ENCODE results near the gene TP53RK. TPM values are rescaled to one million over a fixed set of nuclear protein-coding genes. Genes with fewer than 3 reads are reported as not detected.
A peak's percentile ranks its signal among the peaks of the same experiment; 100 is the strongest.

TP53RK gene
- polyA plus RNA-seq, 1 donor from 2014 or later: 22.7 TPM

DNA sequence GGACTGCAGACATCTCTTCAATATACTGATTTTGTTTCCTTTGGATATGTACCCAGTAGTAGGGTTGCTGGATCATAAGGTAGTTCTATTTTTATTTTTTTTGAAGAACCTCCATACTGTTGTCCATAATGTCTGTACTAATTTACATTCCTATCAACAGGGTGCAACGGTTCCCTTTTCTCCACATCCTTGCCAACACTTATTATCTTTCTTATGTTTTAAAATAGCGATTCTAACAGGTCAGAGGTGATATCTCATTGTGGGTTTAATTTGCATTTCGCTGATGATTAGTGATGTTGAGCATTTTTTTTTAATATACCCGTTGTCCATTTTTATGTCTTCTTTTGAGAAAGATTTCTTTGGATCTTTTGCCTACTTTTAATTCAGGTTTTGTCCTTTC, 2.0 kb upstream of the TP53RK start:
- Histone ChIP-seq H3K9me2 (ENCODE audit: insufficient read depth, low read length) (no peaks in the 10 kb centered on the region), H3K9me3 (ENCODE audit: low read length) (no peaks in the 10 kb centered on the region), H3K79me2 (replicated peaks; ENCODE audit: insufficient read depth, low read length) (peaks cover 25% of the 10 kb centered on the region), H2AFZ (ENCODE audit: low read depth, low read length) (no peak overlapping the region), H4K20me1 (ENCODE audit: insufficient read depth) (no peaks in the 10 kb centered on the region), H3F3A (ENCODE audit: insufficient read depth, low read length, poor library complexity, severe bottlenecking) (peaks cover 6% of the 10 kb centered on the region), H3K27ac (ENCODE audit: low read length) (no peak overlapping the region), H3K4me3 (ENCODE audit: low read length) (no peak overlapping the region), H3K4me2 (ENCODE audit: low read length) (no peak overlapping the region), H3K9ac (ENCODE audit: low read length) (no peak overlapping the region), H3K36me3 (ENCODE audit: insufficient read depth, low read length) (no peaks in the 10 kb centered on the region), H3K27me3 (ENCODE audit: insufficient read depth, low read depth, low read length) (no peaks in the 10 kb centered on the region)
- TF ChIP-seq MXI1 (conservative IDR thresholded peaks at IDR 0.05; ENCODE audit: poor library complexity, severe bottlenecking): no peak
- TF ChIP-seq, protein P1, sequence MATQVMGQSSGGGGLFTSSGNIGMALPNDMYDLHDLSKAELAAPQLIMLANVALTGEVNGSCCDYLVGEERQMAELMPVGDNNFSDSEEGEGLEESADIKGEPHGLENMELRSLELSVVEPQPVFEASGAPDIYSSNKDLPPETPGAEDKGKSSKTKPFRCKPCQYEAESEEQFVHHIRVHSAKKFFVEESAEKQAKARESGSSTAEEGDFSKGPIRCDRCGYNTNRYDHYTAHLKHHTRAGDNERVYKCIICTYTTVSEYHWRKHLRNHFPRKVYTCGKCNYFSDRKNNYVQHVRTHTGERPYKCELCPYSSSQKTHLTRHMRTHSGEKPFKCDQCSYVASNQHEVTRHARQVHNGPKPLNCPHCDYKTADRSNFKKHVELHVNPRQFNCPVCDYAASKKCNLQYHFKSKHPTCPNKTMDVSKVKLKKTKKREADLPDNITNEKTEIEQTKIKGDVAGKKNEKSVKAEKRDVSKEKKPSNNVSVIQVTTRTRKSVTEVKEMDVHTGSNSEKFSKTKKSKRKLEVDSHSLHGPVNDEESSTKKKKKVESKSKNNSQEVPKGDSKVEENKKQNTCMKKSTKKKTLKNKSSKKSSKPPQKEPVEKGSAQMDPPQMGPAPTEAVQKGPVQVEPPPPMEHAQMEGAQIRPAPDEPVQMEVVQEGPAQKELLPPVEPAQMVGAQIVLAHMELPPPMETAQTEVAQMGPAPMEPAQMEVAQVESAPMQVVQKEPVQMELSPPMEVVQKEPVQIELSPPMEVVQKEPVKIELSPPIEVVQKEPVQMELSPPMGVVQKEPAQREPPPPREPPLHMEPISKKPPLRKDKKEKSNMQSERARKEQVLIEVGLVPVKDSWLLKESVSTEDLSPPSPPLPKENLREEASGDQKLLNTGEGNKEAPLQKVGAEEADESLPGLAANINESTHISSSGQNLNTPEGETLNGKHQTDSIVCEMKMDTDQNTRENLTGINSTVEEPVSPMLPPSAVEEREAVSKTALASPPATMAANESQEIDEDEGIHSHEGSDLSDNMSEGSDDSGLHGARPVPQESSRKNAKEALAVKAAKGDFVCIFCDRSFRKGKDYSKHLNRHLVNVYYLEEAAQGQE (IDR thresholded peaks at IDR 0.05; ENCODE audit: borderline replicate concordance): no peak
- TF ChIP-seq, protein P2, sequence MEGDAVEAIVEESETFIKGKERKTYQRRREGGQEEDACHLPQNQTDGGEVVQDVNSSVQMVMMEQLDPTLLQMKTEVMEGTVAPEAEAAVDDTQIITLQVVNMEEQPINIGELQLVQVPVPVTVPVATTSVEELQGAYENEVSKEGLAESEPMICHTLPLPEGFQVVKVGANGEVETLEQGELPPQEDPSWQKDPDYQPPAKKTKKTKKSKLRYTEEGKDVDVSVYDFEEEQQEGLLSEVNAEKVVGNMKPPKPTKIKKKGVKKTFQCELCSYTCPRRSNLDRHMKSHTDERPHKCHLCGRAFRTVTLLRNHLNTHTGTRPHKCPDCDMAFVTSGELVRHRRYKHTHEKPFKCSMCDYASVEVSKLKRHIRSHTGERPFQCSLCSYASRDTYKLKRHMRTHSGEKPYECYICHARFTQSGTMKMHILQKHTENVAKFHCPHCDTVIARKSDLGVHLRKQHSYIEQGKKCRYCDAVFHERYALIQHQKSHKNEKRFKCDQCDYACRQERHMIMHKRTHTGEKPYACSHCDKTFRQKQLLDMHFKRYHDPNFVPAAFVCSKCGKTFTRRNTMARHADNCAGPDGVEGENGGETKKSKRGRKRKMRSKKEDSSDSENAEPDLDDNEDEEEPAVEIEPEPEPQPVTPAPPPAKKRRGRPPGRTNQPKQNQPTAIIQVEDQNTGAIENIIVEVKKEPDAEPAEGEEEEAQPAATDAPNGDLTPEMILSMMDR (IDR thresholded peaks at IDR 0.05; ENCODE audit: poor library complexity, severe bottlenecking): no peak
- no peak for TF ChIP-seq RAD21 (conservative IDR thresholded peaks at IDR 0.05)
- TF ChIP-seq SMC3 (conservative IDR thresholded peaks at IDR 0.05; ENCODE audit: poor library complexity): no peak
- TF ChIP-seq TAF1 (IDR thresholded peaks at IDR 0.05; ENCODE audit: low read depth): no peak
- no peak for TF ChIP-seq POLR2AphosphoS5 (IDR thresholded peaks at IDR 0.05)
- TF ChIP-seq EP300 (conservative IDR thresholded peaks at IDR 0.05; ENCODE audit: poor library complexity, severe bottlenecking): no peak
- TF ChIP-seq EZH2 (IDR thresholded peaks at IDR 0.05; ENCODE audit: borderline replicate concordance, insufficient read depth, low read length, poor library complexity, severe bottlenecking): no peak

DNA sequence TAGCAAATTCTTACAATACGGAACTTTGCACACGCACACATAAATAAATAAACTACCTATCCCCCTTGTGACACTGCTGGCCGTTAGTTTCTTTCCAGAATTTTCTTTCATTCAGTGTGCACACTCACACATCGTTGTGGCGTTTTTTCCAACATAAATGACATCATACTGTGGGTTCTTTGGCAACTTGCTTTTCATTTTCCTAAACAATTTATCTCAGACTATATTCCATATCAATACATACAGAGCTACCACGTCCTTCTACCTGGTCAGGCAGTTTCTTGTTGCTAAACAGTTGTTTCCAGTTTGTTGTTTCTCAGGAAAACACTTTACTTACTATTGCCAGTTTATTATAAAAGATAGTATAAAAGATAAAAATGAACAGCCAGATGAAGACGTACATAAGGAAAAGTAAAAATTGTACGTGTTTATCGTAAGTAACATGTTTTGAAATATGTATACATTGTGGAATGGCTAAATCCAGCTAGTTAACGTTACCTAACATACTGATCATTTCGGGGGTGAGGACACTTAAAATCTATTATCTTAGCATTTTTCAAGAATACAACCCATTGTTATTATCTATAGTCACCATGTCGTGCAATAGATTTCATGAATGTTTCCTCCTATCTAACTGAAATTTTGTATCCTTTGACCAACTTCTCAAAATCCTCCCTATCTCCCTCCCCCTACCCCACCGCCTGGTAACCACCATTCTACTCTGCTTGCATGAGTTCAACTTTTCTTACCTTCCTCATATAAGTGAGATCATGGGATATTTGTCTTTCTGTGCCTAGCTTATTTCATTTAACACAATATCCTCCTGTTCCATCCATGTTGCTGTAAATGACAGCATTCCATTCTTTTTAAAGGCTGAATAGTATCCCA, 1.2 kb upstream of the TP53RK start:
- Histone ChIP-seq H3K9ac (ENCODE audit: low read length) (peak overlapping the region; percentile 90), H4K20me1 (ENCODE audit: insufficient read depth) (no peaks in the 10 kb centered on the region), H3K79me2 (replicated peaks; ENCODE audit: insufficient read depth, low read length) (peaks cover 31% of the 10 kb centered on the region), H3K27me3 (ENCODE audit: insufficient read depth, low read depth, low read length) (no peaks in the 10 kb centered on the region), H3F3A (ENCODE audit: insufficient read depth, low read length, poor library complexity, severe bottlenecking) (peaks cover 6% of the 10 kb centered on the region), H3K36me3 (ENCODE audit: insufficient read depth, low read length) (no peaks in the 10 kb centered on the region), H3K4me3 (ENCODE audit: low read length) (peak overlapping the region; percentile 78), H2AFZ (ENCODE audit: low read depth, low read length) (no peak overlapping the region), H3K27ac (ENCODE audit: low read length) (peak overlapping the region; percentile 82), H3K9me2 (ENCODE audit: insufficient read depth, low read length) (no peaks in the 10 kb centered on the region), H3K4me2 (ENCODE audit: low read length) (no peak overlapping the region), H3K9me3 (ENCODE audit: low read length) (no peaks in the 10 kb centered on the region)
- TF ChIP-seq TAF1 (IDR thresholded peaks at IDR 0.05; ENCODE audit: low read depth): no peak
- TF ChIP-seq, protein P2 (IDR thresholded peaks at IDR 0.05; ENCODE audit: poor library complexity, severe bottlenecking): no peak
- no peak for TF ChIP-seq SMC3 (conservative IDR thresholded peaks at IDR 0.05; ENCODE audit: poor library complexity)
- no peak for TF ChIP-seq RAD21 (conservative IDR thresholded peaks at IDR 0.05)
- no peak for TF ChIP-seq POLR2AphosphoS5 (IDR thresholded peaks at IDR 0.05)
- TF ChIP-seq EZH2 (IDR thresholded peaks at IDR 0.05; ENCODE audit: borderline replicate concordance, insufficient read depth, low read length, poor library complexity, severe bottlenecking): no peak
